ENCODE measurements around the gene STPG3.

STPG3 gene

DNA sequence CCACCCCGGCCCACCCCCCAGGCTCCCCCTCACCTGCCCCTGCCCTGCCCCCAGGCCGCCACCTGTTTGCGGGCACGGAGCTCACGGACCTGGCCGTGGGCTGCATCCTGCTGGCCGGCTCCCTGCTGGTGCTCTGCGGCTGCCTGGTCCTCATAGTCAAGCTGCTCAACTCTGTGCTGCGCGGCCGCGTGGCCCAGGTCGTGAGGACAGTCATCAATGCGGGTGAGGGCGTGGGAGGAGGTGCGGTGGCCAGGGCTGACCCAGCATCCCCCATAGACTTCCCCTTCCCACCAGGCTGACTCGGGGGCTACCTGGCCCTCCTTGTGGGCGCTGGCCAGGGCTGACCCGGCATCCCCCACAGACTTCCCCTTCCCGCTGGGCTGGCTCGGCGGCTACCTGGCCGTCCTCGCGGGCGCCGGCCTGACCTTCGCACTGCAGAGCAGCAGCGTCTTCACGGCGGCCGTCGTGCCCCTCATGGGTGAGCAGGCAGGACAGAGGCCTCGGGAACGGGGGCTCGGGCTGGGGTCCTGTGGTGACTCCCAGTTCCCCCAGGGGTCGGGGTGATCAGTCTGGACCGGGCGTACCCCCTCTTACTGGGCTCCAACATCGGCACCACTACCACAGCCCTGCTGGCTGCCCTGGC lies 16.9 kb upstream of the STPG3 start:
- no peak overlapping the region for H3K4me3 ChIP-seq (replicated peaks; ENCODE audit: low read depth, low read length)
- DNase-seq (ENCODE audit: extremely low read depth, low read depth): no peak
- TF ChIP-seq, protein P1, sequence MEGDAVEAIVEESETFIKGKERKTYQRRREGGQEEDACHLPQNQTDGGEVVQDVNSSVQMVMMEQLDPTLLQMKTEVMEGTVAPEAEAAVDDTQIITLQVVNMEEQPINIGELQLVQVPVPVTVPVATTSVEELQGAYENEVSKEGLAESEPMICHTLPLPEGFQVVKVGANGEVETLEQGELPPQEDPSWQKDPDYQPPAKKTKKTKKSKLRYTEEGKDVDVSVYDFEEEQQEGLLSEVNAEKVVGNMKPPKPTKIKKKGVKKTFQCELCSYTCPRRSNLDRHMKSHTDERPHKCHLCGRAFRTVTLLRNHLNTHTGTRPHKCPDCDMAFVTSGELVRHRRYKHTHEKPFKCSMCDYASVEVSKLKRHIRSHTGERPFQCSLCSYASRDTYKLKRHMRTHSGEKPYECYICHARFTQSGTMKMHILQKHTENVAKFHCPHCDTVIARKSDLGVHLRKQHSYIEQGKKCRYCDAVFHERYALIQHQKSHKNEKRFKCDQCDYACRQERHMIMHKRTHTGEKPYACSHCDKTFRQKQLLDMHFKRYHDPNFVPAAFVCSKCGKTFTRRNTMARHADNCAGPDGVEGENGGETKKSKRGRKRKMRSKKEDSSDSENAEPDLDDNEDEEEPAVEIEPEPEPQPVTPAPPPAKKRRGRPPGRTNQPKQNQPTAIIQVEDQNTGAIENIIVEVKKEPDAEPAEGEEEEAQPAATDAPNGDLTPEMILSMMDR (IDR thresholded peaks at IDR 0.05; ENCODE audit: low read depth, low read length, missing control alignments): no peak

- TF ChIP-seq, protein P1 (IDR thresholded peaks at IDR 0.05; ENCODE audit: low read depth, low read length, missing control alignments): no peak
- no peak for DNase-seq (ENCODE audit: extremely low read depth, low read depth)
- H3K4me3 ChIP-seq (replicated peaks; ENCODE audit: low read depth, low read length): no peak overlapping the region
Measured at GRCh38 chr9:137234758-137235423, 16.2 kb upstream of the STPG3 start.

- no peak for DNase-seq (ENCODE audit: extremely low read depth, low read depth)
- H3K4me3 ChIP-seq (replicated peaks; ENCODE audit: low read depth, low read length): no peak overlapping the region
- TF ChIP-seq, protein P1 (IDR thresholded peaks at IDR 0.05; ENCODE audit: low read depth, low read length, missing control alignments): no peak
Measured at GRCh38 chr9:137235424-137236237, 15.5 kb upstream of the STPG3 start.

DNA sequence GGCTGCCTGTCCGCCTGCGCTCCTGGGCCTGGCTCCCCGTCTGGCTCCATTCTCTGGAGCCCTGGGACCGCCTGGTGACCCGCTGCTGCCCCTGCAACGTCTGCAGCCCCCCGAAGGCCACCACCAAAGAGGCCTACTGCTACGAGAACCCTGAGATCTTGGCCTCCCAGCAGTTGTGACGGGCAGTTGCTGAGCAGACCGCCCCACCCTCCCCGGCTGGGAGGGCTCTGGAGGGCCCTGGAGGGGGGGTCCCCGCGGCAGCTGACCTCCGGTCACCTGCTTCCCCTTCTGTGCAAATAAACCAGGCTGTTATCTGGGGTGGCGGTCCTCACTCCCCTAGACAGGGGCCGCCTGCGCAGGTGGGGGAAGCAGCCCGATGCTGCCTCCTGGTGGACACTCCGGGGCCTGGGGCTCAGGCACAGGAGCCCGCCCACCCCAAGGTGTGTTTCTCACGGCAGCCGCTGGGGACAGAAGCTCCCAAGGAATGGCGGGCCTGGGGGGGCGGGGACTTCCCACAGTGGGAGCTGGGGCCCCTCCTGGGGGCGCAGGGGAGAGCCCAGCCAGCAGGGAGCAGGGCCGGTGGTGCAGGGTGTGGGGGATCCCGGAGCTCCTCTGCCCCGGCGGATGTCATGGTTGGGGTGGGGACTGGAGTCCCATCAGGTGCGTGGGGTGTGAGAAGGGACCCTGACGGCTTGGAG lies 14.7 kb upstream of the STPG3 start:
- DNase-seq (ENCODE audit: extremely low read depth, low read depth): peak; percentile 26
- TF ChIP-seq, protein P1 (IDR thresholded peaks at IDR 0.05; ENCODE audit: low read depth, low read length, missing control alignments): peak; percentile 98
- H3K4me3 ChIP-seq (replicated peaks; ENCODE audit: low read depth, low read length): no peak overlapping the region

DNA sequence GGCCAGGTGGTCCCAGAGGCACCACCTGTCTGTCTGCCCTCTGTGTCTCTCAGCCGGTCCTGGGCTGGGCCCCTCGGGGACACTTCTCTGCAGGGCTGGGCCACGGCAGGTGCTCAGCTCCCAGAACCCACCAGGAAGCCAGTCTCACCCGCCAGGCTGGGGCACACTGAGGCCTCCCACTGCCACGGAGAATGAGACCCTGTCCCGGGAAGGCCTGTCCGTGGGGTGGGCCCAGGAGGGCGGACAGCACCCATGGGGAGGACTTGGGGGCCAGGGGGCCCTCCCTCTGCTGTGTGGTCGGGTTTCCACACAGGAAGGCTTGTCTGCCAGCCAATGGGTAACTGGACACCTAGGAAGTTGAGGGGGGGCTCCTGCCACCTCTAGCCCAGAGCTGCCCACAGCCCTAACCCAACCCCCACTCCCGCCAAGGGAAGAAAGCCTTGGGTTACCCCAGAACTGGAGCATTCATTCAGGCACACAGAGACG lies 14.1 kb upstream of the STPG3 start:
- no peak overlapping the region for H3K4me3 ChIP-seq (replicated peaks; ENCODE audit: low read depth, low read length)
- TF ChIP-seq, protein P1 (IDR thresholded peaks at IDR 0.05; ENCODE audit: low read depth, low read length, missing control alignments): no peak
- no peak for DNase-seq (ENCODE audit: extremely low read depth, low read depth)

Measured in HFF-Myc (cell line).